GM21360 (cell line): ENCODE results near the gene MAML2.

ENCODE experiments used
- ATAC-seq: cut with Tn5 transposase; IDR thresholded peaks from one replicate; pipeline ENCODE4 v1.9.1; 2021; ENCODE audit warnings: mild to moderate bottlenecking, moderate library complexity; ENCODE audit not compliant: unreplicated experiment

The MAML2 gene

DNA sequence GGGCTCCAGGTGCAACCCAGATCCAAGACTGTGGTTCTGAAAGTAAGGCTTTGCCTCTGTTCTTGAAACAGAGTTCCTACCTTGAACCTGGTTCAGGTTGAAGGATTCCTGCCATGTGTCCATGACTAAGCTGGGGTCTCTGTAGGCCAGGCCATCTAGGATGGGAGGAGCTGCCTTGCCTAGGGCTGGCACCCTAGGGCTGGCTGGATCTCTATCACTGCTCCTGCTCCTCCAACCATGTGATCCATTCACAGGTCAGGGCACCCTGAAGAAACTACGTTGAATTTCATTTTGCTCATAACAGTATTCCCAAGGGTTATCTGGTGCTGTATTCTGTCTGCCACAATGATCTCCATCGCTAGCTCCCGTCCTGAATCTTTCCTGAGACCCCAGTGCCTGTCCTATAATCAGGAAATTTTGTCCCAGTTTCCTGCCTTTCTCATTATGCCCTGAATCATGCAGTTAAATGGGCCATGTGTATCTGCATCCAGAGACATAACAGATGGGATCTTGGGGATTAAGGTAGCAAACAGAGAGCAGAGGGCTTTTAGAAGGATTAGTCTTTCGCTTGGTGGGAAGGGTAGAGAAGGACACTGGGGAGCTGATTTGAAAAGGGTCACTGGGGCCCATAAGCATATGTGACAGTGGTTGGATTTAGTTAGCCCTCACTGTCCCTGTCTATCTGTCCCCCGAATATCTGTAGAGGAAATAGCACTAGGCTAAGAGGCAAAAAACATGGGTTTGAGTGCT is 320.9 kb downstream of the MAML2 start:
- no peak for ATAC-seq

DNA sequence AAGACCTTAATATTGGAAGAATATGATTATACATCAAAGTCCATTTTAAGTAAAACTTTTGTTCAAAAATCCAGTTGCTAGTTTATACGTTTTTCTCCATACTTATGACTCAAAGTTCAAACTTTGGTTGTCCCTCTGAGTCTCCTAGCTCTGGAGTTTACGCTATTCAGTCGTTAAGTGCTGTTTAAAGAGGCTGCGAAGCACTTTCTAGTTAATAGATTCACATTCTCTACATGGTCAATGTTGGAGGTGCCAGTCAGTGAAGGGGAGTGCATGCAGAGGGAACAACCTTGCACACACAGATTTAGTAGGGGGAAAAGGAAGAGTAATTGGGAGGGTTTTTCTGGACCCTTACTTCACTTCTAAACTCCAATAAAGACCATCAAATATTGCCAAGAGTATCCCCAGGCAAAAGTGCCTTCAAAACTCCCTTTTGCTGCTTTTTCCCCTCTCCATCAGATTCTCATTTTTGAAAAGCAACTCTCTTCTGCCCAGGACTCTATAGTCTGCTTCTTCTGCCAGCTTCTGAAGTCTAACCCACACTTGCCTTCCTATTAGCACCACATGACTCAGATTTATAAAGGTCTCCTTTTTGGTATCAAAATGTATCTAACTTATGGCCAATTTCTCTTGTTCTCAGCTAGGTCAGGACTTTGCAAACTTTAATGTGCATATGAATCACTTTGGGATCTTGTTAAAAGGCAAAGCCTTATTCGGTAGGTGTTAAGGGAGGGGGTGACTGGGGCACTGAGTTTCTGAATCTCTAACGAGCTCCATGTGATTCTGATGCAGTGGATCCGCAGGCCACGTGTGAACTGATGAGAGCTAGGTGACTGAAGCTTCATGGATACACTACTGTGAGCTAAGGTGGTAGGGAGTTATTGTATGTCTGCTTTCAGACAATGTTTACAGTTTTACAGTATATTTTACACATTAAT is 322.9 kb downstream of the MAML2 start:
- ATAC-seq: no peak

DNA sequence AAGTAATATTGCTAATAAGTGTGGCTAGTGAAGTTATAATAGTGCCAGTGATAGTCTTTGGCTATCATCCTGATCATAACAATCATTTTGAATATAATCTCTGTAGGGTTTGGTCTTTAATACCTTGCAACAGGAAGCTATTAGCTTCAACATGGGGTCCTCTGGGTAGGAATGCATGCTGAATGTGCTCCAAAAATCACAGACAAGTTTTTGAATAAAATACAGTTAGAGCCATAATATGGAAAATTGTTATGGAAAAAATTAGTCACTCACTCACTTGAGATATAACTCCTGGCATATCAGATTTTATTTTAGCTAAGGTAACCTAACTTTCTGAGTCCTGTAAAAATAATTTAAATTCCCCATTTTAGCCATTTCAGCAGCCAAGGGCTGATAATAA is 323.7 kb downstream of the MAML2 start:
- no peak for ATAC-seq

DNA sequence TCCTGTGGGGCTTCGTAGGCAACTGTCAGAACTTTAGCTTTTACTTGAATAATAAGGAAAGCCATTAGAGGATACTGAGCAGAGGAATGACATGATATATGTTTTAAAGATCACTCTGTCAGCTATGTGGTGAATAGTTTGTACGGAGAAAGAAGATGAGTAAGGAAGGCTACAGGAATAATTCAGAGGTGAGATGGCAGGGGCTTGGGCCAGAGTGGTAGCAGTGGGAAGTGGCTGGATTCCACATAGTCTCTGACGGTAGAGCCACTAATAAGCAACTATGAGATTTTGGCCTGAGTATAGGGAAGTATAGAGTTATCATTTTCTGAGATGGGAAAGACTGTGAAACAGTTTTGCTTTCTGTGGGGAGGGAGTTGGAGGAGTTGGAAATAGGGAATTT is 325.1 kb downstream of the MAML2 start:
- no peak for ATAC-seq

DNA sequence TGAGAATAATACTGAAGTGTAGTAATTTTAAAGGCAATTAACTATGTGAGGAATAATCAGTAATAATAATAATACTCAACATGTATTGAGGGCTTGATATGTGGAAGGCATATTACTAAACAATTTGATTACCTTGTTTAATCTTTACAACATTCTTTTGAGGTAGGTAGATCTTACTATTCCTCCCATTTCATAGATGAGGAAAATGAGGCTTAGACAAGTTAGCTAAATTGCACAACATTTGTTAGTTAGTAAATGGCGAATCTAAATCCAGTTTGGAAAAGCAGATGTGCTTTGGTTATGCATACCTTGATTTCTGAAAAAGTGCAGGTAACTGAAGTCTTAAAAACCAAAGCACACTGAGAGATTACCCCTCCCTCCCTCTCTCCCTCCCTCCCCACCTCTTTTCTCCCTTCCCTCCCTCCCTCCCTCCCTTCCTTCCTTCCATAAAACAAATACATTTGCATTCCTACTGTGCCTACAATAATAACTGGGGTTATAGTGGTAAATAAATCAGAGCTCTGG is 326.0 kb downstream of the MAML2 start:
- ATAC-seq: no peak

DNA sequence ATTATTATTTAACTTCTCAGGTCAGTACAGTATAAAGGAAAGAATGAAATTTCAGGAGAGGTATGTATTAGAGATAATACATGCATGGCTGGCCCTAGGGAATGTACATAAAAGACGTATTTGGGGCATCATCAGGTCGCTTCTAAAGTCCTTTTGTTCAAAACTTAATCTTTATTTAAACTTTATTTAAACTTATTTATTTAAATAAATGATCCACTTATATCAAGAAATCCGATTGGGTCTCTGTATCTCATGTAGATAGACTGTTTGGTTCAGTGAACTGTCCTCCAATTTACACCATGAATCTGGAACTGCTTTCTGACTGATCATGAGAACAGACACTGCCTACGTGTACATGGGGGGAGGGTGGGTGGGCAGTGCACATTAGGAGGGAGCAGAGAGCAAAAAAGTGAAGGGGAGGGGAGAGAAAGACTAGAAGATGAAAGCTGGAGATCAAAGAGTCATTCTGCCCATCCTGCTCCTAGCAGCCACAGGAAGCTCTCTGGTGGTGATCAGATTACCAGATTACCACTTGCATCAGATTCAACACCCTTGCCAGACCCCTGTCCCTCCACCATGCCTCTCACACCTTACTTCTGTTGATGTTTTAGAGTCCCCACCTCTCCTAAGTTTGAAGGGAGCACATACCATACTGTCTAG is 327.0 kb downstream of the MAML2 start:
- ATAC-seq: no peak

DNA sequence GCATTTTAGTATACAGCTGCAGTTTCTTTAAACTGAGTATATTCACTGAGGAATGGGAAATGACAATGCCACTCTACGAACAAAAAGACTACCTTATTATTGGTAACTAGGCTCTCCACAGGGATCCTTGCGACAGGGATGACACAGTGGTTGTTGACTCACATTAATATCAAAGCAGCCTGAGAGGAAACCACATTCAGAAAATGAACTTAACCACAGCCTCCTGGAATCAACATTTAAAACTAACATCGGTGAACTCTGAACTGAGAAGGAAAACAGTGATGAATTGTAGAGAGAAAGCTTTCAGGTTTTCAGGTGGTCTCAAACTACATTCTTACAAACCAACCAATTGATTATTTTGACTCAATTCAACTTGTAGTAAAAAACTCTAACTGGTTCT is 328.8 kb downstream of the MAML2 start:
- ATAC-seq: no peak

DNA sequence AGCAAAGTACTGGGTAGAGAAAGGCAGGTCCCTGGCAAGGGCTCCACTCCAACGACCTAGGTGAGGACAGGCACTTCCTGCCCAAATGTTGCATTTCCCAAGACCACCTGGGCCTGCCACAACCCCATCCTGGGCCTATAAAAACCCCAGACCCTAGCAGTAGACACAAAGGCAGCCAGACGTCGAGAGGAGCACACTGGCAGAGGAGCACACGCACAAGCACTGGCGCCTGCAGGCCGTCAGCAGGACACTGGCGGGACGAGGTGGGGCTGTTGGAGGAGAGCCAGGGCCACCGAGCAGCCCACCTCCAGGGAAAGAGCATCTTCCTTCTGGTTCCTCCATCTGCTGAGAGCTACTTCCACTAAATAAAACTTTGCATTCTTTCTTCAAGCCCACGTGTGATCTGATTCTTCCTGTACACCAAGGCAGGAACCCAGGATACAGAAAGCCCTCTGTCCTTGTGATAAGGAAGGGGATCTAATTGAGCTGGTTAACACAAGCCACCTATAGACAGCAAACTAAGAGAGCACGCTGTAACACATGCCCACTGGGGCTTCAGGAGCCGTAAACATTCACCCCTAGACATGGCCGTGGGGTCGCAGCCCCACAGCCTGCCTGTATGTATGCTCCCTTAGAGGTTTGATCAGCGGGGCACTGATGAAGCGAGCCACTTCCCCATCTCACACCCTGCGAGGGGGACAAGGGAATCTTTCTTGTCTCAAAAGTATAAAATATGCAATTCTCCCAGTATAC is 329.4 kb downstream of the MAML2 start:
- no peak for ATAC-seq

DNA sequence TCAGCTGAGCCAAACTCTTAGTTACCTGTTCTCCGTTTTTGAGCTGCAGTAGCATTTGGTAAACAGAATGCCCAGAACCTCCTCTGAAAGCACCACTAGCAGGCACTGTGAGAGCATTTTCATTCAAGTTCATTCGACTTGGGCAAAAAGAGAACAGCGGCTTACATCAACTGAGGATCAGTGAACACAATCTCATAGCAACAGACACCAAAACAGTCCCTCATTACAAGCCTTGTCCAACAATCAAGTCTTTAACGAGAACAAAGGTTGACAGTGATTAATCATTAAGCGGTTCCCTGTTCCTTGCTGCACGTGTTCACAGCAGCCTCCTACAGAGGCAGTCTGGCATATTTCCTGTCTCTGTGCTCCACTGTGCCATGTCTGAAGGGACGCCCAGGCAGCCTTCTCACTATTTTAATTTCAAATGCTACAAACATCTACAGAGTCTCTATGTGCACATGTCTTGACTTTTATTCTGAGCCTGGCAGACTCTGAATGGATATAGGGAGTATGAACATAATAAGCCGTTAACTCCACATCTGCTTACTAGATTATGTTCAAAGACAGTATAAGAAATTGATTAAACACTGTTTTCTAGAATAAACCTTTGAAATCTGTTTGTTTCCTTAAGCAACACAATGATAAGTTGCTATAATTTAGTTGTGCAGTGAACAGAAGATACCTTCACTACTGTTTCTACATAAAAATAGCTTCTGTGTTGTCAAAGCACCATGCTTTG is 330.7 kb downstream of the MAML2 start:
- peak; percentile 90 for ATAC-seq

DNA sequence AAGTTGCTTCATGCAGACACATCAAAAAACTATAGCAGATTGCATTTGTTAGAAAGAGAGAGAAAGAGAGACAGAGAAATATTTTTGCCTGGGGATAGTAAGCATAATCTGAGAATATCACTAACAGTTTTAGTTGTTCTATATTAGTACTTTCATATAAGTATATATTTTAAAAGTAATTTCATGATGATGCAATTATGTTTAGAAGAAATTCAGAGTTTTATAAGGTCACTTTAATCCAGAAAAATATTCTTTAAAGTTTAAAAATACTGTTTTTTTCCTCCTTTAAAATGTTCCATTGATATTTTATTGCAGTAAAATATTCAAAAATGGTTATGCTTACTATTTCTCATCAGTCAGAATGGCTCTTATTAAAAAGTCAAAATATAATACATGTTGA is 332.3 kb downstream of the MAML2 start:
- no peak for ATAC-seq

DNA sequence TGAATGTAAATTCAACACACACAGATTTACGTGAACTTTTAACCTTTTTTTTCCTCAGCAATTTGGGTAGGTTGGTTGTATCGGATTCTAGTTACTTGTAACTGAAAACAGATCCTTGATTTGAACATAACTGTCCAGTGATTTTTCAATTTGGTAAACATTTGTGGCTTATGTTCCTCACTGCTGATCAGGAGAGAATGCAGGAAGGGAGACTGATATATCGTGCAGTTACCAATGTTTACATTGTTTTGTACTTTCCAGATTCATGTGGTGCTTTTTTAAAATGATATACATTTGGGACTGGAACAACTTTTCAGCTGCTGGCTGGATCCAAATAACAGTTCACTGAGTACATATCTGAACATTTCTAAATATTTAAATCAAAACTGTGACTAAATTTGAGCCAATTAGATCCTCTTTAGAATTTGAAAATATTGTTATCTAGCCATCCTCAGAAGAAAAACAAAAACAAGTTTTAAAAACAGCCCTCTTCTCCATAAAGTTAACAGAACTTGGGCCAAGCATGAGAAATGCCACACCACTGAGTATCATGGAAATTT is 334.8 kb downstream of the MAML2 start:
- ATAC-seq: no peak

DNA sequence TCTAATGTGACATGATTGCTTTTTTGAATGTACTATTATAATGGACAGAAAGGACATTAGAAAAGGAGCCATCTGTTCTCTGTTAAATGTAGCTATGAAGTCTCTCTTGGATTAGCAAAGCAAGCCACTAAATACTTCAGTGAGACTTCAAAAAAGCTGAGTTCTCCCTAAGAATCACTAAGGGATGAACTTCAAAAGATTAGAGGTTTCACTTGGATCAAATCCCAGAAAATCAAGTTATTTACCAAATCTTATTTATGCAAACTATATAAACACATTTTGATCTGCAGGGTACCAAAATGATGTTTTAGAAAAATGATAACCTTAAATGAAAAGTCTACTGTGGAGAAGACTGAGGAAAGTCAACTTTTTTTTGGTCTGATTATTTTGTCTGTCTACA is 337.0 kb downstream of the MAML2 start:
- ATAC-seq: no peak

DNA sequence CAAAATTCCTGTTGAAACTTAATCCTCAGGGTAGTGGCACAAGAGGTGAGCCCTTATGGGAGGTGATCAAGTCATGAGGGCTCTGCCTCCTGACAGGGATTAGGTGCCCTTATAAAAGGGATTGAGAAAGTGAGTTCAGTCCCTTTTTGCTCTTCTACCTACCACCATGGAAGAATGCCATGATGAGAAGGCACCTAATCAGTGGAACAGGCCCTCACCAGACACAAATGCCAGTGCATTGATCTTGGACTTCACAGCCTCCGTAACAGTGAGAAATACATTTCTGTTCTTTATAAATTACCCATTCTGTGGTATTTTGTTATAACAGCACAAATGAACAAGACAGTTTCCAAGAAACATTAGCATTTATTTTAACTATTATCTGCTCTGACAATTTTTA is 338.1 kb downstream of the MAML2 start:
- ATAC-seq: no peak

DNA sequence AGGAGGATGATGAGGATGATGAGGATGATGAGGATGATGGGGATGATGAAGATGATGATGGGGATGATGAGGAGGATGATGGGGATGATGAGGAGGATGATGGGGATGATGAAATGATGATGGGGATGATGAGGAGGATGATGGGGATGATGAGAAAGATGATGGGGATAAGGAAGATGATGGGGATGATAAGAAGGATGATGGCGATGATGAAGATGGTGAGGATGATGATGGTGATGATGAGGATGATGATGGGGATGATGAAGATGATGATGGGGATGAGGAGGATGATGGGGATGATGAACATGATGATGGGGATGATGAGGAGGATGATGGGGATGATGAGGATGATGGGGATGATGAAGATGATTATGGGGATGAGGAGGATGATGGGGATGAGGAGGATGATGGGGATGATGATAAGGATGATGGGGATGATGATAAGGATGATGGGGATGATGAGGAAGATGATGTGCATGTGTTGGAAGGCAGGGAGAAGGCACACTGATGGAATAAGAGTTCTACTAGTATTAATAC is 340.2 kb downstream of the MAML2 start:
- no peak for ATAC-seq

DNA sequence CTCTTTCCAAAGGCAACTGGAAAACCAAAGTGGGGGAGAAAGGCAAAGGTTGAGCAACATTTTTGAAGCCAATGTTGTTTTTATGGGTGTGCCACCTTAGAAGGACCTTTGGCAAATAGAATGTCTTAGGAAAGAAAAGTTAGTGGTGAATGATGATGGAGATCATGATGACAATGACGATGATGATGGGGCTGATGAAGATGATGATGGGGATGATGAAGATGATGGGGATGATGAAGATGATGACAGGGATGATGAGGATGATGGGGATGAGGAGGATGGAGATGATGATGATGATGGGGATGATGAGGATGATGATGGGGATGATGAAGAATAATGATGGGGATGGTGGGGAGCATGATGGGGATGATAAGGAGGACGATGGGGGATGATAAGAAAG is 340.7 kb downstream of the MAML2 start:
- ATAC-seq: no peak

DNA sequence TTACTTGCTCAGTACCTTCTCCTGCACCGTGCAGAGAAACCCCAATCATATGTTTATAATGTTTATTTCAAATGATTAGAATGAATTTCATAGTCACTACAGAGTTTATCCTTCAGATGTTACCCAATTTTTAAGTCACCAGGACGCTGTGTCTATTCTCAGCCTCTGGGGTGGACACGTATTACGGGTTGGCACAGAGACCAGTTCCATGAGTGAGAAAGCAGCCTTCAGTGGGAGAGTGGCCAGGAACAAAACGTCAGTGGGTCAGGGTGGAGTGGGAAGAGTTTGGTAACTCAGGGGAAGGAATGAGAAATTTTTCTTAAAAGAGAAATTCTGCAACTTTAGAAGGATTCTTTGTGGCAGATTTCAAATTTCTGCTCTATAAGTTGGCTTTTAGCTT is 342.0 kb downstream of the MAML2 start:
- ATAC-seq: no peak

DNA sequence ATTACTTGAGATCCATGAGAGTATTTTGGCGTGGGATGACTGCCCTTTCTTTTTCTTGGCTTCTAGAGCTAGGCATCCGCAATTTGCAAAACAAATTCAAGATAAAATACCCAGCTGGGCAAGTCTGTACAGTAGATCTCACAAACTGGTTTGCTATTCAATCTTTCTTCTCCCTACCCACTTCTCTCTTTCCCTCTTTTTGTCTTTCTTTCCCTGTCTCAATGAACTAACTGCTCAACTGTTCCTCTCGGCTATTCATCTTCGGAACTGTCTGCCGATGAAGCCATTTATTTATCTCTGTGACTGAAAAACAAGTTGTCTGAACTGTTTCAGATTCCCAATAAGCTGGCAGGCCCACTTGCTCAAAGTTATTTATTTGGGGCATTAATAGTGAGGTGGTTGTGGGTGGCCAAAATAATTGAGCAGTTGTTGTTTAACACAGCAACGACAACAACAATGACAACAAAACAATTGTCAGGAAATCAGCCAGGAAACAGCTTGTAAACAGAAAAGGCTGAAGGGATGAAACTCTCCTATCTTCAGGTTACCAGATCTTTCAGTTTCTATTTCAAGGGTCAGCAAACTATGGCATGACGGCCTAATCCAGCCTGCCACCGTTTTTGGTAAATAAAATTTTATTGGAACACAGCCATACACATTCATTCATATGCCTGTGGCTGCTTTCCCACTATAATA is 343.1 kb downstream of the MAML2 start:
- ATAC-seq: no peak

DNA sequence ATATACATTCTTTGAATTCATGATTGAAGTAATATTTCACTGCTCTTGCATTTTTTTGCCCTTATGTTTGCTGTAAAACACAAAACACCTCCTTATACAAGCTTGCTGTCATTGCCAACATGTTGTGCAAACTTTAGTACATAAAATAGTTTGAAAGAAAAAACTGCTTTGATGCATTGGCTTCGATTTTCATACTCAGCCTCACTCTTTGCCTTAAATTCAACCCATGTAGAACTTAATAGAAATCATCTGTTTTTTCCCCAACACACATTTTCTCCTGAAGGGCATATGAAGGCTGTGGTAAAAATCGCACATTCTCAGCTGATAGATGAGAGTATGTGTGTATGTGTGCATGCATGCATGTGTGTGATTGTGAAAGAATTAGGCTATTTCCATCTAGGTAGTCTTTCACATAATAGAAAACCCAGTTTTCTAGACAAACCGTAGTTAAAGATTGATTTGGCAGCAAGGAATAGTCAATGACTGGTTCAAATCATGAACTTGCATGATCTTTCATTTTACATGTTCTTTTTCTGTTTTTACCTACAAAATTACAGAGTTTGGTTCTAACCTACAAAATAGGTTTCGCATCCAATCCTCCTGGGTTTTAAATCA is 346.3 kb downstream of the MAML2 start:
- ATAC-seq: no peak
